SKM-1 (cell line): ENCODE data around the gene MED7.
A peak's percentile ranks its signal among the peaks of the same experiment; 100 is the strongest.
"Not testable (repeated sequence)": the region's sequence is repeated elsewhere in the genome, so short reads cannot be mapped to it uniquely, and the experiment has no call there.

ENCODE experiments used
- DNase-seq: peaks from one replicate; lab custom pipeline; 2025; ENCODE audit not compliant: unreplicated experiment; lab: John Stamatoyannopoulos, UW

MED7 gene, protein sequence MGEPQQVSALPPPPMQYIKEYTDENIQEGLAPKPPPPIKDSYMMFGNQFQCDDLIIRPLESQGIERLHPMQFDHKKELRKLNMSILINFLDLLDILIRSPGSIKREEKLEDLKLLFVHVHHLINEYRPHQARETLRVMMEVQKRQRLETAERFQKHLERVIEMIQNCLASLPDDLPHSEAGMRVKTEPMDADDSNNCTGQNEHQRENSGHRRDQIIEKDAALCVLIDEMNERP

GRCh38 chr5:157142317-157143126 lies at the start of gene MED7:
MED7 (minus strand) TSS chr5:157142865; CDS start chr5:157139431, 3,434 bp downstream.
- DNase-seq: peak; percentile 97

DNA sequence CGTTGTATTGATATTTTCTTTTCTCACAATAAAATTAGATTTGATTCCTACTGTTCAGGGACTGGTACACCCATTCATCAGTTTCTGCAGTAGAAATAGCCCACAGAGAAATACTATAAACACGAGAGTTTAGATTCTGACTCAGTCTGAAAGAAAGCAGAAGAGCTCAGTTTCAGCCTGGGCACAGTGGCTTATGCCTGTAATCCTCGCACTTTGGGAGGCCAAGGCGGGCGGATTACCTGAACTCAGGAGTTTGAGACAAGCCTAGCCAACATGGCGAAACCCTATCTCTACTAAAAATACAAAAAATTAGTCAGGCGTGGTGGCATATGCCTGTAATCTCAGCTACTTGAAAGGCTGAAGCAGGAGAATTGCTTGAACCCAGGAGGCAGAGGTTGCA lies 46.6 kb upstream of the MED7 start:
- no peak for DNase-seq

DNA sequence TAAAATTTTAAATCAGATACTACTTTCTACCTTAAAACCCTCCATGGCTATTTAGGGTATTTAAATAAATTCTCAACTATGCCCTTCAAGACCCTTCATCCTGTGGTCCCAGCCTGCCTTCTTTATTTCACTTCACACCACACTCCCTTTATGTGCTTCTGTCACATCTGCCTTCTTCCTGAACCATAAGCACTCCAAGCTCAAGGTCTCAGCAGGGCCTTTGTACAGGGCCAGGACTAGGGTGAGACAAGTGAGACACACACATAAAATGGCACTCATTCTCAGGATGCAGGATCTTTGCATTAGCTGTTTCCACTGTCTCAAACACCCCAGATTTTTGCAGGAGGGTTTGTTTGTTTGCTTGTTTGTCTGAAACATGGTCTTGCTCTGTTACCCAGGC lies 45.6 kb upstream of the MED7 start:
- DNase-seq: no peak

DNA sequence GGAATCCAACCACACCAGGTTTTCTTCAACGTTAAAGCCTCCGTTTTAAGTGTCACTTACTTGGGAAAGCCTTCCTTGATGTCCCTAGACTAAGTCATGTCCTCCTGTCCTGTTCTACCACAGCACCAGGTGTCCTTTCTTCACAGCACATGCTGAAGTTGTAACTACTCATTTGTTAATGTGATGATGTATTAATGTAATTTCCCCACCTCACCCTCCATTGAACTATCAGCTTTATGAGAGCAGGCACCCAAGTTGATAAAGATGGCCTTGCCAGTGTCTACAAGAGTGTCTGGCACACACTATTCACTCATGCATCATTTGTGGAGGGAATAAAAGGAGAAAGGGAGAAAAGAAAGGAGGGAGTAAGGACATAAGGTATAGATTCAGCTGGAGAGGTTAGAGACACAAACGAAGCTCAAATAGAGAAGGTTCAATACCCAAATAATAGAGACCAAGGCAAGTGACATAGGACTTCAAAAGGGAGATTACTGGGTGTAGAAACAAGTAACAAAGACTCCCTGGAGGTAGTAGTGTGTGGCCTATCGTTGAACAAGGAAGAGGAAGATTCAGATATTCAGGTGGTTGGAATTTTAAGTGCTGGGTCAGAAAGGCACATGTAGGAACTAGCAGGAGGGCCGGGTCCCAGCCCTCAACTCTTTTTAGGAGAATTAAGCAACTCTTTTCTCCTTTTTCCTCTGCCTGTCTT lies 44.5 kb upstream of the MED7 start:
- no peak for DNase-seq

GRCh38 chr5:157186309-157187045 lies 43.8 kb upstream of the MED7 start:
- no peak for DNase-seq

DNA sequence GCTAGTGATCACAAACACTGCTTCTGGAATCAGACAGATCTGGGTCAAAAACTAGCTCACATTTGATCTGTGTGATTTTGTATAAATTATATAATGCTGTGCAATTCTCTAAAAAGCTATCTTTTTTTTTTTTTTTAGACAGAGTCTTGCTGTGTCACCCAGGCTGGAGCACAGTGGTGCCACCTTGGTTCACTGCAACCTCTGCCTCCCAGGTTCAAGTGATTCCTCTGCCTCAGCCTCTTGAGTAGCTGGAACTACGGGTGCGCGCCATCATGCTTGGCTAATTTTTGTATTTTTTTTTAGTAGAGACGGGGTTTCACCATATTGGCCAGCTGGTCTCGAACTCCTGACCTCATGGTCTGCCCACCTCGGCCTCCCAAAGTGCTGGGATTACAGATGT lies 42.5 kb upstream of the MED7 start:
- DNase-seq: not testable (repeated sequence)

- DNase-seq: no peak
These were observed 41.5 kb upstream of the MED7 start for GRCh38 chr5:157184117-157184670.

DNA sequence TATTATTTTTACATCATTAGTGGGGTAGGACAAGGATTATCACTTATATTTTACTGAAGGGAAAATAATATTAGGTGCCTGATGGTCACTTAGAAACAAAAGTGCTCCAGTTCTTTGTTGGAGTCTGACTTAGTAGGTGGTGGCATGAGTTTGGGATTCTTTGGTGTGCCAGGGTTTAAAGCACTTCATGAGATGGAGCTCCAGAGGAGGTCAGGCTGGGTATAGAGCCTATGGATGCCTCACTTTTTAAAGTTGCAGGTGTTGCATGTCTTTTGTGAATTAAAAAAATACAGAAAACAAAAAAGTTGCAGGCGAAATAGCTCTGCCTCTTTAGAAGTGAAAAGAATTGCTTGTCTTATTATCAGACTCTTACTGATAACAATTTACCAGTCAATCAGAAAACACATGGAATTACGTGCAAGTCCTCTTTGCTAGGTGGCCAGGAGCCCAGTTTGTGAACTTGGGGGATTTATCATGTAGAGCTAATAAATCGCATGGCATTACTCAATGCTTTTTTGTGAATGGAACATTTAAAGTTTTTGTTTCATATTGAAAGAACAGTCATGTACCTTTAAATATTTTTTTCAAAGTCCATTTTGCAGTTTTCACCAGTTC lies 39.6 kb upstream of the MED7 start:
- no peak for DNase-seq

- no peak for DNase-seq
These were observed 38.0 kb upstream of the MED7 start, which contains the start of gene ITK for GRCh38 chr5:157180374-157181264. ITK (plus strand) TSS chr5:157180840; CDS start chr5:157180978, 138 bp downstream.

GRCh38 chr5:157178966-157179365 lies 36.3 kb upstream of the MED7 start:
- no peak for DNase-seq

- DNase-seq: no peak
These were observed 35.3 kb upstream of the MED7 start for GRCh38 chr5:157177953-157178352.

DNA sequence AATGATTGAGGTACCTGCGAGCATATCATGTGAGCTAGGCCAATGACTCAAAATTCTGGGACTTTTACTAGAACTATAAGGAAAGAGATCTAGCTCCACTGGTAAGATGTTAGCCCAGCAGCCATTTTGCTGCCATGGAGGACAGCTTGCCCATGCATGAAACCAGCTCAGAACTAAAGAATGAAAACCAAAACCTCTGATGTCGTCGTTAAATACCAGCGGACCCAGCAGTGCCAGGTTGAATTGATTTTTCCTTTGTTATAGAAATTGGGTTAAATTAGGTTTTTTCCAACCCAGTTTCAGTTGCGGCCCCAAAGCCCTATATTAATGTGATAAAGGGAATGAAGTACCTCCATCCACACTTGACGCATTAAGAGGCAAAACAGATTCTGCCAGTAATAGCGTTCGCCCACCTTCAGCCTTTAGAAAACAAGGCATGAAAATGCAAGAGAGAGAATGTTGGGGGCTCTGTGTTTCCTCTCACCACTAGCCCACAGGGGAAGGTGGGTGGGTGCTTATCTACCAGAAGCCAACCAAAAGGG lies 32.5 kb upstream of the MED7 start:
- DNase-seq: no peak

- DNase-seq: no peak
These were observed 29.7 kb upstream of the MED7 start for GRCh38 chr5:157172403-157172802.

- DNase-seq: no peak
These were observed 25.6 kb upstream of the MED7 start for GRCh38 chr5:157168286-157168685.

- no peak for DNase-seq
These were observed 24.6 kb upstream of the MED7 start for GRCh38 chr5:157167214-157167621.

GRCh38 chr5:157166214-157167213 lies 23.8 kb upstream of the MED7 start, which contains the start of gene GARIN3:
GARIN3 (minus strand) TSS chr5:157166264; CDS start chr5:157166168, 96 bp downstream.
- no peak for DNase-seq

- no peak for DNase-seq
These were observed 23.0 kb upstream of the MED7 start for GRCh38 chr5:157165668-157166067.

DNA sequence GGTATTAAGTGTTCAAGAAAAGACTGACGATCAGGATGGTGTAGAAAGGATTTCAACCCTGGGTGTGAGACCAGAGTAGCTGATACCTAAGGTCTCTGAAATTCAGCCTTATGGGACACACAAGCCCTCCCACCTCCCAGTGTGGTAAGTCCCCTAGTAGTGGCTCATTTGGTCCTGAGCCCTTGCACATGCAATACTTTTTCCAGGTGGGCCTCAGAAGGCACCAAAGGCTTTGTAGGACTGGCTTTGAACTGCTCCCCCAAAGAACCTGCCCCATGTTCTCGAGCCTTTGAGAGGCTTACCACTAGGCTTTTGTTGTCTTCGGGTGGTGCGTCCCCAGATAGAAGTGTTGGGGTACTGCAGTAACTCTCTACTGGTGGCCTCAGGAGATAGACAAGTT lies 22.6 kb upstream of the MED7 start:
- no peak for DNase-seq
